Measurements from ENCODE around the gene EIF2B5.
A peak's percentile ranks its signal among the peaks of the same experiment; 100 is the strongest.

Gene EIF2B5

GRCh38 chr3:184175506-184175905, 40.3 kb downstream of the EIF2B5 start:
- DNase-seq = no peak
- in situ Hi-C loops (cut with HindIII; ENCODE audit: low pct_ligation_motif_present, low sequenced_read_pairs) = no loop called here
- Histone ChIP-seq H3K36me3 (replicated peaks) (peaks cover 52% of the 10 kb centered on the region), H3K27ac (peak overlapping the region; percentile 96), H3K4me3 (ENCODE audit: low read depth, low read length) (peak overlapping the region; percentile 99), H3K27me3 (replicated peaks) (no peaks in the 10 kb centered on the region)
- TF ChIP-seq CTCF (IDR thresholded peaks at IDR 0.05; ENCODE audit: low read depth, low read length, missing control alignments) = no peak

- no peak for TF ChIP-seq CTCF (IDR thresholded peaks at IDR 0.05; ENCODE audit: low read depth, low read length, missing control alignments)
- Histone ChIP-seq H3K36me3 (replicated peaks) (peaks cover 52% of the 10 kb centered on the region), H3K4me3 (ENCODE audit: low read depth, low read length) (peak overlapping the region; percentile 99), H3K27me3 (replicated peaks) (no peaks in the 10 kb centered on the region), H3K27ac (peak overlapping the region; percentile 96)
- no peak for DNase-seq
- in situ Hi-C loops (cut with HindIII; ENCODE audit: low pct_ligation_motif_present, low sequenced_read_pairs) = no loop called here
Observed at GRCh38 chr3:184175981-184176376, 40.8 kb downstream of the EIF2B5 start.

- H3K36me3 ChIP-seq (replicated peaks) = peaks cover 54% of the 10 kb centered on the region
- in situ Hi-C loops (cut with HindIII; ENCODE audit: low pct_ligation_motif_present, low sequenced_read_pairs) = no loop called here
- TF ChIP-seq CTCF (IDR thresholded peaks at IDR 0.05; ENCODE audit: low read depth, low read length, missing control alignments) = peak; percentile 17
- peak overlapping the region; percentile 96 for H3K27ac ChIP-seq
- no peaks in the 10 kb centered on the region for H3K27me3 ChIP-seq (replicated peaks)
- peak overlapping the region; percentile 99 for H3K4me3 ChIP-seq (ENCODE audit: low read depth, low read length)
- peak; percentile 97 for DNase-seq
Observed at GRCh38 chr3:184176377-184177330, 41.5 kb downstream of the EIF2B5 start.

GRCh38 chr3:184177331-184177731, 42.2 kb downstream of the EIF2B5 start:
- Histone ChIP-seq H3K27me3 (replicated peaks) (no peaks in the 10 kb centered on the region), H3K36me3 (replicated peaks) (peaks cover 54% of the 10 kb centered on the region), H3K4me3 (ENCODE audit: low read depth, low read length) (peak overlapping the region; percentile 99), H3K27ac (peak overlapping the region; percentile 96)
- in situ Hi-C loops (cut with HindIII; ENCODE audit: low pct_ligation_motif_present, low sequenced_read_pairs) = no loop called here
- peak; percentile 48 for DNase-seq
- no peak for TF ChIP-seq CTCF (IDR thresholded peaks at IDR 0.05; ENCODE audit: low read depth, low read length, missing control alignments)

GRCh38 chr3:184177767-184178306, 42.7 kb downstream of the EIF2B5 start:
- Histone ChIP-seq H3K4me3 (ENCODE audit: low read depth, low read length) (peak overlapping the region; percentile 99), H3K27me3 (replicated peaks) (no peaks in the 10 kb centered on the region), H3K27ac (peak overlapping the region; percentile 96), H3K36me3 (replicated peaks) (peaks cover 58% of the 10 kb centered on the region)
- no peak for TF ChIP-seq CTCF (IDR thresholded peaks at IDR 0.05; ENCODE audit: low read depth, low read length, missing control alignments)
- DNase-seq = no peak
- in situ Hi-C loops (cut with HindIII; ENCODE audit: low pct_ligation_motif_present, low sequenced_read_pairs) = no loop called here
